Measurements from ENCODE around the gene NECAB3.

Gene NECAB3

DNA sequence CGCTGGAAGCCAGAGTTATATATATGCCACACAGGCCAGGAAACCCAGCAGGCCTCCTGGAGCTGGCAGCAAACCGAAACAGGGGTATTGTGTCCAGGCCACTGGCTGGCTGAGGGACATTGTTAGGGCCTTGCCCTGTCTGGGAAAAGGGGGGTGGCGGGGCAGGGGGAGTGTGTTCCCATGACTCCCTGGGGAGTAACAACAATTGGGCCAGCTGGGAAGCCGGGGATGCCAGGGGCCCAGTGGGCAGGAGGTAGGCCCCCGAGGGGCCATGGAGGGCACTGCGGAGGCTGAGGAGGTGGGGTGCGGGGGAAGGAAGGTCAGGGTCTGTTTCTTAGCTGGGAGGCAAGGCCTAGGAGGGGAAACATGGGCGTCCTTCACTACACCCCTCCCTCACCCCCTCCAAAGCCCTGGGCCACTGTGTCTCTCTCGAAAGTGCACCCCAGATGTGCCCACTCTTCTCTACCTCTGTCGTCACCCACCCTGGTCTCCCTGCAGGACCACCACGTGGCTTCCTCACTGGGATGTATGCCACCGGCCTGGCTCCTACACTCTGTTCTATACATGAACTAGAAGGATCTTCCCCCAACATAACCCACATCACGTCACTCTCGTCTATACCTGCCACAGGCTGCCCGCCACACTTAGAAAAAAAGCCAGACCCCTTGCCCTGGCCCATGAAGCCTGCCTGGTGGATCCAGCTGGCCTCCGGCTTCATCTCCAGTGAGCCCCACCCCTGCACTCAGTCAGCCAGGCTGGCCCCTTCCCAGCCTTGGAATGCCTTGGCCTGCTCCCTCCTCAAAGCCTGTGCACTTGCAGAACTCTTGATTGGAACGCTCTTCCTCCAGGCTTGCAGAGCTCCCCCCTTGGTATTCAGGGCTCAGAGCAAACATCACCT is 19.8 kb upstream of the NECAB3 start:
- no peak overlapping the region for H3K4me3 ChIP-seq (ENCODE audit: low read depth, low read length)
- no peak for TF ChIP-seq CTCF (IDR thresholded peaks at IDR 0.05; ENCODE audit: borderline replicate concordance, insufficient read depth, low read depth, low read length)

DNA sequence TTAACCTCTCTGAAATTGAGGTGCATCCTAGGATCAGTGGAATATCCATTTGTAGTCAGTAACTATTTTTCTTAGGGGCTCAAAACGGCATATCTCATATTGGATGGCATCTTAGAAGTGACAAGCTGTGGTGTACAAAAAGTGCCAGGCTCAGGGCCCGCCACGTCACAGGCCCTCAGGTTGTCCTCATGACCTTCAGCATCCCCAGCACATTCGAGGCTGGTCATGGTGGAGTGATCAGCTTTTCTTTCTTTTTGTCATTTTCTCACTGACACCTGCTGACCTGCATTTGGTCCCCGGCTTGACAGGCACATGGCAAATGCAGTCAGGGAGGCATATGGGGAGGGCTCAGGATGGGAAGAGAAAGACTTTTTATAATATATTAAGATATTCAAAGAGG is 19.1 kb upstream of the NECAB3 start:
- H3K4me3 ChIP-seq (ENCODE audit: low read depth, low read length), result no peak overlapping the region
- no peak for TF ChIP-seq CTCF (IDR thresholded peaks at IDR 0.05; ENCODE audit: borderline replicate concordance, insufficient read depth, low read depth, low read length)

DNA sequence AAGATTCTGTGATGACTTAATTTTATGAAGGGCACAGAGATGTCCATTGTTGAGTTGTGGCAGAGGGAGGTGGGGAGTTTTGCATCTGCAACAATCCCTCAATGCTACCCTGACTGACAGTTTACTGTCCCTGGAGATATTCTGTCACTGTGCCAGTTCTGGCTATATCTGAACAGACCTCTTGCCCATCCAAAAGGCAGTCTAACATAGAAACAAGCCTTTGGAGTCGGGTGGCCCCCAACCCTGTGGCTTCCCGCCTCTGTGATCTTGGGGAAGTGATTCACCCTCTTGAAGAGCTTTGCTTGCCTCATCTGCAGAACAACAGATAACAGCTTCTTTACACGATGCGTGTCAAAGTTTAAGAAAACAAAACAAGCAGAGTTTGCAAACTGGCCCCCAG is 15.7 kb upstream of the NECAB3 start:
- no peak overlapping the region for H3K4me3 ChIP-seq (ENCODE audit: low read depth, low read length)
- no peak for TF ChIP-seq CTCF (IDR thresholded peaks at IDR 0.05; ENCODE audit: borderline replicate concordance, insufficient read depth, low read depth, low read length)

DNA sequence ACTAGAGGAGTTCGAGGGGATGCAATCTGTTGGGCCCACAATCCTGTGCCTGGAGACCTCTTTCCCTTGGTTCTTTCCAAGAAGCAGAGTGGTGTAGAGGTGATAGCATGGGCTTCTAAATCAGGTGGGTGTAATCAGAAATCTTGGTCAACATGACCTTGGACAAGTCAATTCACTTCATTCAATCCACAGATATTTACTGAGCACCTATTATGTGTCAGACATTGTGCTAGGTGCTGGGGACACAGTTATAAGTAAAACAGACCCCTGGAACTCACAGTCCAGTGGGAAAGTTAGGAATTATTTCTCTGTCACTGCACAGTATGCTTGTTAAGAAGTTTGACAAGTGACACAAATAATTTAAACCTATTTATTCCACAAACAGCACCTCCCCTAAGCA is 15.3 kb upstream of the NECAB3 start:
- no peak for TF ChIP-seq CTCF (IDR thresholded peaks at IDR 0.05; ENCODE audit: borderline replicate concordance, insufficient read depth, low read depth, low read length)
- H3K4me3 ChIP-seq (ENCODE audit: low read depth, low read length), result no peak overlapping the region

GRCh38 chr20:33688938-33689424 is 14.8 kb upstream of the NECAB3 start:
- no peak overlapping the region for H3K4me3 ChIP-seq (ENCODE audit: low read depth, low read length)
- TF ChIP-seq CTCF (IDR thresholded peaks at IDR 0.05; ENCODE audit: borderline replicate concordance, insufficient read depth, low read depth, low read length), result no peak

- no peak overlapping the region for H3K4me3 ChIP-seq (ENCODE audit: low read depth, low read length)
- TF ChIP-seq CTCF (IDR thresholded peaks at IDR 0.05; ENCODE audit: borderline replicate concordance, insufficient read depth, low read depth, low read length), result no peak
Measured at GRCh38 chr20:33687993-33688937, 14.0 kb upstream of the NECAB3 start.

Measured in GM12875 (cell line).